GM19023 (cell line): ENCODE results near the gene NEMF.
"Not testable (repeated sequence)": the region's sequence is repeated elsewhere in the genome, so short reads cannot be mapped to it uniquely, and the experiment has no call there.

ENCODE experiments used
- ATAC-seq: cut with Tn5 transposase; IDR thresholded peaks from one replicate; pipeline ENCODE4 v1.9.1; 2021; ENCODE audit warnings: mild to moderate bottlenecking, moderate library complexity; ENCODE audit not compliant: unreplicated experiment

Gene NEMF, protein sequence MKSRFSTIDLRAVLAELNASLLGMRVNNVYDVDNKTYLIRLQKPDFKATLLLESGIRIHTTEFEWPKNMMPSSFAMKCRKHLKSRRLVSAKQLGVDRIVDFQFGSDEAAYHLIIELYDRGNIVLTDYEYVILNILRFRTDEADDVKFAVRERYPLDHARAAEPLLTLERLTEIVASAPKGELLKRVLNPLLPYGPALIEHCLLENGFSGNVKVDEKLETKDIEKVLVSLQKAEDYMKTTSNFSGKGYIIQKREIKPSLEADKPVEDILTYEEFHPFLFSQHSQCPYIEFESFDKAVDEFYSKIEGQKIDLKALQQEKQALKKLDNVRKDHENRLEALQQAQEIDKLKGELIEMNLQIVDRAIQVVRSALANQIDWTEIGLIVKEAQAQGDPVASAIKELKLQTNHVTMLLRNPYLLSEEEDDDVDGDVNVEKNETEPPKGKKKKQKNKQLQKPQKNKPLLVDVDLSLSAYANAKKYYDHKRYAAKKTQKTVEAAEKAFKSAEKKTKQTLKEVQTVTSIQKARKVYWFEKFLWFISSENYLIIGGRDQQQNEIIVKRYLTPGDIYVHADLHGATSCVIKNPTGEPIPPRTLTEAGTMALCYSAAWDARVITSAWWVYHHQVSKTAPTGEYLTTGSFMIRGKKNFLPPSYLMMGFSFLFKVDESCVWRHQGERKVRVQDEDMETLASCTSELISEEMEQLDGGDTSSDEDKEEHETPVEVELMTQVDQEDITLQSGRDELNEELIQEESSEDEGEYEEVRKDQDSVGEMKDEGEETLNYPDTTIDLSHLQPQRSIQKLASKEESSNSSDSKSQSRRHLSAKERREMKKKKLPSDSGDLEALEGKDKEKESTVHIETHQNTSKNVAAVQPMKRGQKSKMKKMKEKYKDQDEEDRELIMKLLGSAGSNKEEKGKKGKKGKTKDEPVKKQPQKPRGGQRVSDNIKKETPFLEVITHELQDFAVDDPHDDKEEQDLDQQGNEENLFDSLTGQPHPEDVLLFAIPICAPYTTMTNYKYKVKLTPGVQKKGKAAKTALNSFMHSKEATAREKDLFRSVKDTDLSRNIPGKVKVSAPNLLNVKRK

GRCh38 chr14:49852301-49853157 lies at the start of gene NEMF:
Gene NEMF (minus strand): TSS chr14:49852788. CDS start chr14:49852753, 35 bp downstream.
- ATAC-seq, result peak; percentile 81

GRCh38 chr14:49900973-49901372 lies 48.4 kb upstream of the NEMF start:
- ATAC-seq, result no peak

DNA sequence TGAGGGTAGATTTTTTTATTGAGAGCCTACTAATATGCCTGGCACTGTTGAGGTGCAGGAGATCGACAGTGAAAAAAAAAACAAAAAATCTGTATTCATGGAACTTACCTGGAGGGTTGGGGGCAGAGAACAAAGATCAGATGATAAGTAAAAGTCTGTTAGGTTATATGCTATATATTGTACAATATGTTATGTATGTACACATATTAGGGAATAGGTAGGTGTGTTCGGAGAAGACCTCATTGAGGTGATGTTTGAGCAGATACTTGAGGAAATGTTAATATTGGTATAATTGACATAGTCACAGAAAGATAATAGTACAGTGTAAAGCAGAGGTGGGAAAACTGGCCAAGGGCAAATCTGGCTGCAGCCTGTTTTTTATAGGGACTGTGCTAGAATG lies 45.9 kb upstream of the NEMF start:
- ATAC-seq, result no peak

DNA sequence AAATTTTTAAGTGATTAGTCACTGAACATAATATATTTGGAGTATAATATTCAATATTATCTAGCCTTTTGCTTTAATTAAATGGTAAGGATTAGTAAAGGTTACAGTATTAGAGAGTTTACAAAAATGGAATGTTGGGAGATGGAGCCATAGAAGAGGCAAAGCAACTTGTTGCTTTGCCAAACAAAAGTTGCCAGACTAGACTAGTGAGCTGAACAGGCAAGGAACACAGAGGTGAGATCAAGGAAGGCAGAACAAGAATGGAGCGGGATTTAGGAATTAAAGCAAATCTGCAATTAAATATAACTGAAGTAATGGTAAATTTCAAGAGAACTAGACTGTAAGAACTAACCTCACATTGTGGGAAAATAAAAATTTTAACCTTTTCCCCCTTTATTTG lies 45.4 kb upstream of the NEMF start:
- no peak for ATAC-seq

DNA sequence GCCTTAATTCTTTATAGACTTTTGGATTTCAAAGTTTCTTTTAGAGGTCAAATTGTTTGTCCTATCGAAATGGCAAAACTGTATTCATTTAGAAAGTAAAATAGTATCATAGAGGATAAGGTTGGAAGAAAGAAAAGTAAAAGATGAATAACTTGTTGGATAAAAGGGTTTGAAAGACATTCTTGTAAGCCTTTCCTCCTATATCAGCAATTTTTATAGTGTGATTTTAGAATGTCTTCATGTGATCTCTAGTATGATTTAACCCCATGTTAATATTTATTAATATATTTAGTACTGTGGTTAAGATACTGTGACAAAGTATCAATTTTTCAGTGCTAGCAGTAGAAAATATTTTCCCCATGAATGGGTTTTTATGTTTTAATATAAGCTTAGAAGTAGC lies 44.8 kb upstream of the NEMF start:
- no peak for ATAC-seq

DNA sequence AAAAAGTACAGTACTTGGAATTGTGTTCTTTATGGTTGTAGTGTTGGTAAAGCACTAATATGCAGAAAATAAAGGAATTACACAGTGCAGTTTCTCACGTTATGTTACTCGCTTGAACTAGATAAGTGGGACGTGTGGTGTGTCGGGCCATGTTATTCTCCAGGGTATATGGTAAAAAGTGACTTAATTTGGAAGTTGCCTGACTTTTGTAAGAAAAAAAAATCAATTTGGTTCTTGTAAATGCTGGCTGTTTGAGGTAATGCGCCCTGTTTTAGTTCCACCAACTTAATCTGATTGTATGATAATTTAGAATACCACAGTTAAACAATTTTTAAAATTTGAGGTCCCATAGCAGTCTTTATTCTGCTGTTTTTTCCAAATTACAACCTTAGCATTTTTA lies 44.4 kb upstream of the NEMF start:
- no peak for ATAC-seq

- not testable (repeated sequence) for ATAC-seq
Measured at GRCh38 chr14:49896272-49896671, 43.7 kb upstream of the NEMF start.

DNA sequence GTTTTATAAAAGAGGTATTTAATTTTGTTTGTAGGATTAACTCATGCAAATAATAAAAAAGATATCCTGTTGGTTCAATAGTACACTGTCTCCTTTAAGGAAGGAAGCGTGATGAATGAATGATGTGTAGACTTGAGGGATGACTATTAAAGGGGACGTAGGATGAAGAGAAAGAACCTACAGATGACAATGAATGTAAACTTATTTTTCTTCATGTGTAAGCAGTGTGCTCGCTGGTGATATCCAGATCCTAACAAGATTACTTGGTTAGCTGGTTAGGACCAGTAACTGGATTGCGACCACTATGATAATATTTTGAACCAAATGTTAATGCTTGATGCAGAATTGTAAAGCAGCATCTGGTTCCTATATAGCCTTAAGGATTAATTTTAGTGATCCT lies 42.9 kb upstream of the NEMF start:
- ATAC-seq, result no peak

DNA sequence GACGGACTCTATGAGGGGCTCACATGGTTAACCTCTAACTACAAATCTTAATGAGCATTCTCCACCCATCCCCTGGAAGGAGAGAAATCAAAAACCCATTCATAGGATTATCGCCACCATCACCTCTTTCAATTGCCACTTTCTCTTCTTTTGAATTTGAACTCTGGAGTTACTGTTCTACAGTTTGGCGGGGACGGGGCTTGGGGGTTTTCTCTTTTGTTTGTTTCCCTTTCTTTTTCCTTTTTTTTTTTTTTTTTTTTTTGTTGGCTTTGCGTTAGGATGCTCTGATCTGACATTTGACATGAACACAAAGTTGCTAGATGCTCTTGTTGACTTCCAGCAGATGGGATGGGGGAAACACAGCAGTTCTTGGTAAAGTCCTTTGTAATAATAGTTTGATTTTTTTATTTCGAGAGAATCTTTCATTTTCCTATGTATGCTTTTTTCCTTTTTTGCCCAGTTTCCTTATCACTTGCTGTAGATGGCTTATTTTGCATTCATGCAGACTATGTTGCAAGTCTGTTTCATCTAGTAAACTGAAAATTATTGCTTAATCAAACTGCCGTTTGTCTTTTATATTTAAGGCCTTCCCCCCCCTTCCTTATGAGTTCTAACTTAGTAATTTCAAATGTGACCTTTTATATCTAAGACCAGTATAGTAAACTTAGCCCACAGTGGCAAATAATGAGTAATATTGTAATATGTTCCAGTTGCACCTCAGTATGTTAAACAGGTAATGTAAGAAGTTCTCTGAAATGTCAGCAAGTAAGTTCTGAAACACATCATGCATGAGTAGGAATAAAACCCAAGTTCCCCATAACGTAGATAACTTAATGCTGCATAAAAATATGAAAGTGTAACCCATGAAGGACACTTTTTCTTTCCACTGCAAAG lies 41.9 kb upstream of the NEMF start:
- ATAC-seq, result not testable (repeated sequence)

GRCh38 chr14:49893309-49894213 lies 41.0 kb upstream of the NEMF start:
- ATAC-seq, result peak; percentile 57

GRCh38 chr14:49892636-49893308 lies 40.2 kb upstream of the NEMF start, which contains the start of gene ARF6:
Gene ARF6 (plus strand): TSS chr14:49893082. CDS start chr14:49893737, 655 bp downstream.
- peak; percentile 86 for ATAC-seq

GRCh38 chr14:49892301-49892635 lies 39.7 kb upstream of the NEMF start:
- peak; percentile 38 for ATAC-seq

- ATAC-seq, result no peak
Measured at GRCh38 chr14:49888293-49888692, 35.7 kb upstream of the NEMF start.

DNA sequence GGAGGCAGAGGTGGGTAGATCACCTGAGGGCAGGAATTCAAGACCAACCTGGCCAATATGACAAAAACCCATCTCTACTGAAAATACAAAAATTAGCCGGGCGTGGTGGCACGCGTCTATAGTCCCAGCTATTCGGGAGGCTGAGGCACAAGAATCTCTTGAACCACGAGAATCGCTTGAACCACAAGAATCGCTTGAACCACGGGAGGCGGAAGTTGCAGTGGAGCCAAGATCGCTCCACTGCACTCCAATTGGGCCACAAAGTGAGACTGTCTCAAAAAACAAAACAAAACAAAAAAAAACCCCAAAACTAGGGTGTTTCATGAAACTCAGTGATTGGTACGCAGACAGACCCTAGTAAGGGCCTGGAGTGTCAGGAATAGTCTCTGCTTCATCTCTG lies 33.9 kb upstream of the NEMF start:
- no peak for ATAC-seq

DNA sequence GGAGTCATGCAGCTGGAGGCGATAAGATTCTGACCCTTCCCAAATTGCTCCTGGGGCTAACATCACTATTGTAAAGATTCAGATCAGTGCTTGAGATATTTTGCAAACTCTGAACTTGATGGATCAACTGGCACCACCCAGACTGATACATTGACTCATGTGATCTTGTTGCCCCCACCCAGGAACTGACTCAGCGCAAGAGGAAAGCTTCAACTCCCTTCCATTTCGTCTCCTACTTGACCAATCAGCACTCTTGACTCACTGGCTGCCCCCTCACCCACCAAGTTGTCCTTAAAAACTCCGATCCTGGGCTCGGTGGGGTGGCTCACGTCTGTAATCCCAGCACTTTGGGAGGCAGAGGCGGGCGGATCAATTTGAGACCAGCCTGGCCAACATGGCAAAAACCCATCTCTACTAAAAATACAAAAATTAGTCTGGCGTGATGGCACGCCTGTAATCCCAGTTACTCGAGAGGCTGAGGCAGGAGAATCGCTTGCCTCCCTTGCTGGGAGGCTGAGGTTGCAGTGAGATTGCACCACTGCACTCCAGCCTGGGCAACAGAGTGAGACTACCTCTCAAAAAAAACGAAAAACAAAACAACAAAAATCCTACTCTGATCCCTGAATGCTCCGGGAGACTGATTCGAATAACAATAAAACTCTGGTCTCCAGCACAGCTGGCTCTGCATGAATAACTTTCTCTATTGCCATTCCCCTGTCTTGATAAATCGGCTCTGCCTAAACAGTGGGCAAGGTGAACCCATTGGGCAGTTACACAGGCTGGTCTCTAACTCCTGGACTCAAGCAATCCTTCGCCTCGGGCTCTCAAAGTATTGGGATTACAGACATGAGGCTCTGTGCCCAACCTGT lies 30.5 kb upstream of the NEMF start:
- ATAC-seq, result no peak

DNA sequence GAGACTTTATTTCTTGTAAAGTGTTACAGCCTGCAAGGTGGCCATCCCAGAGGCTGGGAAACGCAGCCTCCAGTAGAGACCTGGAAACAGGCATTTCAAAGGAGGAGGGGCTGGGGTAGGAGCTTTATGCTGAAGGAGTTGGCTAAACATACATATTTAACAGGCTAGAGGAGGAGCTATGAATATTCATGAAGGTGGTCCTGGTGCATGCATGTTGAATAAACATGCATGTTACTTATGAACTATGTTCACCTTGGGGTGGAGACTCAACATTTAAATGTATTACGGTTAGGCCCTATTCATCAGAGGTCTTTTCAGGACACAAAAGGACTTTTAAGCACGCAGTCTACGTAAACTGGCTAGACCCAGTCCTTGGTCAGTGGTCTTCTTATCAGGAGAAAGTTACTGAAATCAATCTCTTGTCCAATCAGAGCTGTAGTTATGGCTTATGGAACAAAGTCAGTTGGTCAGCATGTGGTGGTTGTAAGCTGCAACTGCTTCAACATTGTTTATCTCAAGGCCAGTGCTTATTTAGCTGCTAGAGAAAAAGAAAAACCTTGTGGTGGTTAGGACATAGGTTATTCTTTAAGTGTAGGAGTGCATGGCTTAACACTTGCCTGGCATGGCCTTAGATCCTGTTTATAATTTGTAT lies 28.9 kb upstream of the NEMF start:
- no peak for ATAC-seq
